Neuronal stem cell (in vitro differentiated cells): ENCODE data around the gene CERS1.

Experiments used
- DNase-seq: peaks from one replicate; pipeline ENCODE4 v3.0.0-alpha.2; 2013; ENCODE audit warnings: low spot score
- H2AFZ ChIP-seq: one replicate; pipeline ENCODE4 v1.6.1; 2013; ENCODE audit warnings: mild to moderate bottlenecking, low read length, inconsistent platforms
- H2AK5ac ChIP-seq: 2 replicates; pipeline ENCODE4 v1.6.1; 2013; ENCODE audit warnings: low read depth, mild to moderate bottlenecking, inconsistent platforms, low read length, moderate library complexity, mixed read lengths
- H2BK120ac ChIP-seq: 2 replicates; pipeline ENCODE4 v1.6.1; 2013; ENCODE audit warnings: low read depth, mild to moderate bottlenecking, inconsistent platforms, low read length, moderate library complexity, mixed read lengths
- H2BK12ac ChIP-seq: one replicate; pipeline ENCODE4 v1.6.1; 2013; ENCODE audit warnings: low read length, inconsistent platforms
- H2BK15ac ChIP-seq: 2 replicates; pipeline ENCODE4 v1.6.1; 2013; ENCODE audit warnings: mild to moderate bottlenecking, low read length, inconsistent platforms, mixed read lengths
- H2BK5ac ChIP-seq: one replicate; pipeline ENCODE4 v1.6.1; 2013; ENCODE audit warnings: inconsistent platforms, mild to moderate bottlenecking, low read length, moderate library complexity
- H3K14ac ChIP-seq: one replicate; pipeline ENCODE4 v1.6.1; 2013; ENCODE audit warnings: low read length, inconsistent platforms
- H3K18ac ChIP-seq: 2 replicates; pipeline ENCODE4 v1.6.1; 2013; ENCODE audit warnings: low read length, inconsistent platforms
- H3K23ac ChIP-seq: 2 replicates; pipeline ENCODE4 v1.6.1; 2013; ENCODE audit warnings: low read depth, mild to moderate bottlenecking, mixed read lengths, low read length, inconsistent platforms; ENCODE audit not compliant: poor library complexity
- H3K27ac ChIP-seq: replicated peaks from 3 replicates; pipeline ENCODE4 v1.5.1; 2013; ENCODE audit warnings: low read length, inconsistent platforms
- H3K27me3 ChIP-seq, 3 experiments: 2 replicates each; pipeline ENCODE4 v1.6.1; 2013; ENCODE audit warnings: low read length in 3 of 3, mild to moderate bottlenecking in 2 of 3, inconsistent platforms in 1 of 3, low read depth in 1 of 3, mixed read lengths in 1 of 3, moderate library complexity in 1 of 3; ENCODE audit not compliant: control insufficient read depth in 3 of 3, insufficient read depth in 3 of 3
- H3K36me3 ChIP-seq, 2 donors: replicated peaks in 1 of 2; 2 replicates each; pipeline ENCODE4 v1.6.1; 2013; ENCODE audit warnings: low read length in 2 of 2; ENCODE audit not compliant: control insufficient read depth in 2 of 2, insufficient read depth in 2 of 2
- H3K4ac ChIP-seq: 2 replicates; pipeline ENCODE4 v1.6.1; 2013; ENCODE audit warnings: inconsistent platforms, mild to moderate bottlenecking, low read length, moderate library complexity
- H3K4me1 ChIP-seq, 2 donors: 1 replicate in 1 of 2; 2 replicates in 1 of 2; pipeline ENCODE4 v1.6.1; 2013; ENCODE audit warnings: low read length in 2 of 2, low read depth in 1 of 2; ENCODE audit not compliant: control insufficient read depth in 2 of 2, insufficient read depth in 1 of 2
- H3K4me2 ChIP-seq: one replicate; pipeline ENCODE4 v1.6.1; 2013; ENCODE audit warnings: mild to moderate bottlenecking, low read length, inconsistent platforms; ENCODE audit not compliant: insufficient read depth, poor library complexity, severe bottlenecking
- H3K4me3 ChIP-seq, 2 donors: 2 replicates each; pipeline ENCODE4 v1.5.1; 2013; ENCODE audit warnings: low read length in 2 of 2, mild to moderate bottlenecking in 2 of 2, inconsistent platforms in 1 of 2, moderate library complexity in 1 of 2
- H3K79me1 ChIP-seq: one replicate; pipeline ENCODE4 v1.6.1; 2013; ENCODE audit warnings: low read depth, mild to moderate bottlenecking, inconsistent platforms, low read length, moderate library complexity
- H3K9ac ChIP-seq: one replicate; pipeline ENCODE4 v1.6.1; 2013; ENCODE audit warnings: mild to moderate bottlenecking, low read depth, low read length, inconsistent platforms; ENCODE audit not compliant: poor library complexity
- H3K9me3 ChIP-seq, 2 donors: replicated peaks in 1 of 2; 2 replicates each; pipeline versions ENCODE3 to v1.6.1; 2013; ENCODE audit warnings: low read length in 2 of 2, mild to moderate bottlenecking in 2 of 2, inconsistent platforms in 1 of 2, low read depth in 1 of 2, mixed read lengths in 1 of 2, moderate library complexity in 1 of 2; ENCODE audit not compliant: control insufficient read depth in 2 of 2, insufficient read depth in 1 of 2
- H4K8ac ChIP-seq: one replicate; pipeline ENCODE4 v1.6.1; 2013; ENCODE audit warnings: low read depth, mild to moderate bottlenecking, inconsistent platforms, low read length, moderate library complexity
- H4K91ac ChIP-seq: one replicate; pipeline ENCODE4 v1.6.1; 2013; ENCODE audit warnings: low read length, low read depth, mild to moderate bottlenecking, inconsistent platforms; ENCODE audit not compliant: poor library complexity
- WGBS, 2 donors: extraction: QIAGEN DNeasy Blood & Tissue Kit; methylation state at CpG; one replicate each; pipeline ENCODE4 v1.1.7; 2013; ENCODE audit warnings: missing lambda C conversion rate in 2 of 2, mixed read lengths in 1 of 2; ENCODE audit not compliant: insufficient read length in 2 of 2, insufficient replicate concordance in 1 of 2; ENCODE audit errors: extremely low coverage in 2 of 2; 5-methylcytosine and 5-hydroxymethylcytosine counted together

CERS1 gene

DNA sequence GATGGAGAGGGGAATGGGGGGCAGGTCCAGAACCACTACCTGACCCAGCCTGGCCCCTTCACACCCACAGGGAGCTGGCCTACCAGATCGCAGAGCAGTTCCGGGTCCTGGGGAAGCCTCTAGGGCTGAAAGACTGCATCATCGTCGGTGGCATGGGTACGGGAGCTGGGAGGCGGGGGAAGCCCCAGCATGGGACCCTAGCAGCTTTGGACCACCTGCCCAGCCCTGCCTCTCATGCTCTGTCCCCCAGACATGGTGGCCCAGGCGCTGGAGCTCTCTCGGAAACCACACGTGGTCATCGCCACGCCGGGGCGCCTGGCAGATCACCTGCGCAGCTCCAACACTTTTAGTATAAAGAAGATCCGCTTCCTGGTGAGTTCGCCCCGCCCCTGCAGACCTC, 25.6 kb upstream of the CERS1 start:
- H3K9me3 ChIP-seq, result no peaks in the 10 kb centered on the region
- H3K4me1 ChIP-seq, result peaks cover 0 to 6% of the 10 kb centered on the region in 2 donors
- WGBS, 2 donors, result no CpG with 5 or more reads among the region's 17 CpGs
- peak overlapping the region in 1 of 2 donors; percentile 23 for H3K4me3 ChIP-seq
- no peak overlapping the region for H3K23ac ChIP-seq
- no peaks in the 10 kb centered on the region for H3K27me3 ChIP-seq
- H2BK15ac ChIP-seq, result no peak overlapping the region
- H3K18ac ChIP-seq, result no peak overlapping the region
- no peak overlapping the region for H3K14ac ChIP-seq
- no peak overlapping the region for H2BK5ac ChIP-seq
- no peak overlapping the region for H2AFZ ChIP-seq
- H3K27ac ChIP-seq, result no peak overlapping the region
- H4K8ac ChIP-seq, result no peak overlapping the region
- no peak overlapping the region for H2BK120ac ChIP-seq
- H3K9ac ChIP-seq, result no peak overlapping the region
- no peak overlapping the region for H2AK5ac ChIP-seq
- no peak for DNase-seq
- H3K4ac ChIP-seq, result no peak overlapping the region
- no peak overlapping the region for H4K91ac ChIP-seq
- no peak overlapping the region for H3K4me2 ChIP-seq
- no peak overlapping the region for H2BK12ac ChIP-seq
- peaks cover 12% of the 10 kb centered on the region for H3K79me1 ChIP-seq
- peaks cover 27 to 50% of the 10 kb centered on the region in 2 donors for H3K36me3 ChIP-seq

DNA sequence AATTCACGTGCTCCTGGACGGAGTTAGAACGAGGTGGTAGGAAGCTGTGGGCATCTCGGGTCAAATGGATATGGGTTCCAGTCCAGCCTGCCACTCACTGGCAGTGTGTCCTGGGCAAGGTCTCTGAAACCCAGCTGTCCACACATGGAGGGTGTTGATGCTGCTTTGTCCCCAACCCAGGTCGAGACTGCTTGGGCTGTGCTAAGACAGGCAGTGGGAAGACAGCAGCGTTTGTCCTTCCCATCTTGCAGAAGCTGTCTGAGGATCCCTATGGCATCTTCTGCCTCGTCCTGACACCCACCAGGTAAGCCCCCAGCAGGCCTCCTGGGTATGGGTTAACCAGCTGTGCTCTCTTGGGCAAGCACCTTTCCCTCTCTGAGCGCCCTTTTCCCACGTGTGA, 24.4 kb upstream of the CERS1 start:
- Histone ChIP-seq H2AK5ac (no peak overlapping the region), H3K27ac (no peak overlapping the region)

DNA sequence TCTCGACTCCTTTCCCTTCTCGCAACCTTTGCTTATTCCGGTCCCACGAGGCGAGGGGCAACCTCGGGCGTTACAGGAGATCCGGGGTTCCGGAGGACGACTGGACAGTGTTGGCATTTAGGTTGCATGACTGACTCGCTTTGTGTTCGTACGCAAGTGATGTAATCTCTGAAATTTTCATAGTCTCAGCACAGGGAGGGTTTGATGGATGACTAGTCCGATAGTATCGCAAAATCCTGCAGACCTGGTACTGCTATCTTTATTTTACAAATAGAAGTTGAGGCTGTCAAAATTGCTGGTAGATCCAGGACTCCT, 23.9 kb upstream of the CERS1 start:
- no peaks in the 10 kb centered on the region for H3K27me3 ChIP-seq
- no peak overlapping the region for H4K8ac ChIP-seq
- H4K91ac ChIP-seq, result no peak overlapping the region
- no peak overlapping the region for H2BK5ac ChIP-seq
- H2BK15ac ChIP-seq, result no peak overlapping the region
- peak overlapping the region; percentile 81 to 88 for H3K4me3 ChIP-seq
- peaks cover 0 to 6% of the 10 kb centered on the region in 2 donors for H3K4me1 ChIP-seq
- H3K4me2 ChIP-seq, result peak overlapping the region; percentile 97
- H3K27ac ChIP-seq, result no peak overlapping the region
- no peak overlapping the region for H2BK12ac ChIP-seq
- H2AFZ ChIP-seq, result peak overlapping the region; percentile 78
- no peak overlapping the region for H3K4ac ChIP-seq
- H3K36me3 ChIP-seq, result peaks cover 25 to 44% of the 10 kb centered on the region in 2 donors
- peaks cover 19% of the 10 kb centered on the region for H3K79me1 ChIP-seq
- DNase-seq, result no peak
- peak overlapping the region; percentile 94 for H3K9ac ChIP-seq
- no peak overlapping the region for H2BK120ac ChIP-seq
- peak overlapping the region; percentile 87 for H3K18ac ChIP-seq
- peak overlapping the region; percentile 47 for H3K14ac ChIP-seq
- WGBS, 2 donors, result no CpG with 5 or more reads among the region's 15 CpGs
- peak overlapping the region; percentile 44 for H3K23ac ChIP-seq
- H2AK5ac ChIP-seq, result no peak overlapping the region
- H3K9me3 ChIP-seq, result no peaks in the 10 kb centered on the region

More for the DNA sequence above, 24.4 kb upstream of the CERS1 start:
- H3K23ac ChIP-seq, result no peak overlapping the region
- no peak overlapping the region for H2BK15ac ChIP-seq
- no peak overlapping the region for H3K18ac ChIP-seq
- H4K91ac ChIP-seq, result no peak overlapping the region
- H2AFZ ChIP-seq, result no peak overlapping the region
- peak overlapping the region; percentile 81 to 88 for H3K4me3 ChIP-seq
- peaks cover 15% of the 10 kb centered on the region for H3K79me1 ChIP-seq
- H3K4me2 ChIP-seq, result peak overlapping the region; percentile 97
- peak overlapping the region; percentile 46 for H3K9ac ChIP-seq
- H2BK5ac ChIP-seq, result no peak overlapping the region
- no peak overlapping the region for H4K8ac ChIP-seq
- H2BK120ac ChIP-seq, result no peak overlapping the region
- H2BK12ac ChIP-seq, result no peak overlapping the region
- DNase-seq, result no peak
- H3K27me3 ChIP-seq, result no peaks in the 10 kb centered on the region
- H3K14ac ChIP-seq, result no peak overlapping the region
- H3K4me1 ChIP-seq, result peaks cover 0 to 6% of the 10 kb centered on the region in 2 donors
- H3K9me3 ChIP-seq, result no peaks in the 10 kb centered on the region
- H3K4ac ChIP-seq, result no peak overlapping the region
- peaks cover 24 to 43% of the 10 kb centered on the region in 2 donors for H3K36me3 ChIP-seq
- WGBS, 2 donors, result no CpG with 5 or more reads among the region's 9 CpGs

DNA sequence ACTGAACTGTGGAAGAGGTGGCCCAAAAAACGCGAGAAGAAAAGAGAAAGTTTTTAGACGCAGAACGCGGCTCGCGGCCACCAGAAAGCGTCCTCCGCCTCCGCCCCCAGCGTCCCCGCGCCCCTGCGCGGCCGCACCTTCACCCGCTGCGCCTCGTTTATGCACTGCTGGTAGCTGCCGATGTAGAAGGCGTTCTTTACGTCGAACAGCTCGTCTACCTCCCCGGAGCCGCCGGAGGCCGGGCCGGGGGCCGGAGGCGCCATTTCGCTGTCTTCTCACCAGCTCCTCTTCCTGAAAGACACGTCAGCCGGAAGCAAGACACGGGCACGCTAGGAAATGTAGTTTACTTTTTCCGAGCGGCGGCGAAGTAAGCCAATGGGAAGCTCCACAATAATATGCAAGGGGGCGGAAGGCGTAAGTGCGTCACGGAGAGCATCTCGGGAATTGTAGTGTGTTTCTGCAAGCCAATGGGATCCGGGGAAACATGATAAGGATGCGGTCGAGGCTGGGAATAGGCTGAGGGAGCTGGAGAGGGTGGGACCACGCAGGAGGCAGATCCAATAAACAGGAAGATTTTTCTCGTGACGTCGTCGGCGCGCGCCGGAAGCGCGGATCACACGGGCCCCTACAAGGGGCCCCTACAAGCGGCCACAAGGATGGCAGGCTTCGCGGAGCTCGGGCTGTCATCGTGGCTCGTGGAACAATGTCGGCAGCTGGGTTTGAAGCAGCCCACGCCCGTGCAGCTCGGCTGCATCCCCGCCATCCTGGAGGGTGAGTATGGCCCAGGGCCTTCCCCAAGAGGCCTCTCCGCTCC, 23.3 kb upstream of the CERS1 start, which contains the start of the genes COPE and DDX49:
TSS of gene COPE (minus strand) at position 302 of the 814 bp plus-strand sequence. CDS start at position 263, 39 bp downstream.
TSS of gene DDX49 (plus strand) at position 630 of the 814 bp plus-strand sequence. CDS start at position 657, 27 bp downstream.
- WGBS, 2 donors, result no CpG with 5 or more reads among the region's 72 CpGs
- no peak within 1 kb of the TSS for H2BK120ac ChIP-seq
- H3K4ac ChIP-seq, result no peak within 1 kb of the TSS
- no peaks in the 10 kb centered on the region for H3K27me3 ChIP-seq
- H3K4me3 ChIP-seq, result peak within 1 kb of the TSS; percentile 84 to 96
- H3K18ac ChIP-seq, result peak within 1 kb of the TSS; percentile 92
- H2AFZ ChIP-seq, result peak within 1 kb of the TSS; percentile 83
- no peak within 1 kb of the TSS for H2BK12ac ChIP-seq
- H2AK5ac ChIP-seq, result no peak within 1 kb of the TSS
- no peak within 1 kb of the TSS for H2BK5ac ChIP-seq
- no peaks in the 10 kb centered on the region for H3K9me3 ChIP-seq
- H2BK15ac ChIP-seq, result no peak within 1 kb of the TSS
- H3K9ac ChIP-seq, result peak within 1 kb of the TSS; percentile 94
- peak; percentile 98 for DNase-seq
- no peak within 1 kb of the TSS for H4K91ac ChIP-seq
- H3K23ac ChIP-seq, result peak within 1 kb of the TSS; percentile 44
- peaks cover 19 to 43% of the 10 kb centered on the region in 2 donors for H3K36me3 ChIP-seq
- peak within 1 kb of the TSS; percentile 47 for H3K14ac ChIP-seq
- H3K79me1 ChIP-seq, result peaks cover 19% of the 10 kb centered on the region
- H4K8ac ChIP-seq, result no peak within 1 kb of the TSS
- peak within 1 kb of the TSS; percentile 97 for H3K4me2 ChIP-seq
- H3K27ac ChIP-seq, result no peak within 1 kb of the TSS
- peaks cover 0 to 6% of the 10 kb centered on the region in 2 donors for H3K4me1 ChIP-seq
